Effector CD4-positive, alpha-beta T cell (primary cell): ENCODE results near the gene SGPP1.
"Not testable (repeated sequence)": the region's sequence is repeated elsewhere in the genome, so short reads cannot be mapped to it uniquely, and the experiment has no call there.

Experiments
- DNase-seq: peaks from one replicate; pipeline ENCODE4 v3.0.0-alpha.2; 2020

The SGPP1 gene

DNA sequence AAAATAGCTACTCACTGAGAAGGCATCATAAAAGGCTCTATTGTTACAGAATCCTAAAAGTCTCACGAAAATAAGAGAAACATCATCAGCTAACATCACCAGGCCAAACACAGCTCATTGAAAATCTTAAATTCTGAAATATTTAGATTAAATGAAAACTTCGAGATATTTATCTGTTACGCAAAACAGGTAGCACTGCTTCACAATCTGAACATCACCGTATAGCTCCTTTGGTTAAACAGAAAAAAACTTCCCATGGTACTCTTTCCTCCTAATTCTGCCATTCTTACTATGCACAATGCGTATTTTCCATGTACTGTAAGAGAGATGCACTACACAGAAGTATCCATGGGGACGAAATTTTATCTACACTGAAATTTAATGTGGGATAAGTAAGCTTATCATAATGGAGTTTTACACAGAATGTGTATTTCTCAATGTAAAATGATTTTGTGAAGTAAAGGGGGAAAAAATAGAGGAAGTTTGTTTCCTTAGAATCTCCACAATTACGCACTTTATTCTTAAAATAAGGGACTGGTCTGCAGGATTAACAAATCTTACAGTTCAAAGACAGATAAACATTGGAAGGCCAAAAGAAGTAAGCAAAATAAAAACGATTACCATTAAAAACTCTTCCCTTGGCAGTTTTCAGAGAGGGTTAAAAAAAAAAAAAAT is 1.9 kb downstream of the SGPP1 start:
- no peak for DNase-seq

- DNase-seq = no peak
These were observed 10.2 kb downstream of the SGPP1 start for GRCh38 chr14:63717702-63718101.

GRCh38 chr14:63715360-63715759 is 12.5 kb downstream of the SGPP1 start:
- no peak for DNase-seq

GRCh38 chr14:63713764-63714163 is 14.1 kb downstream of the SGPP1 start:
- DNase-seq = no peak

- no peak for DNase-seq
These were observed 14.8 kb downstream of the SGPP1 start for GRCh38 chr14:63713058-63713457.

- DNase-seq = no peak
These were observed 15.7 kb downstream of the SGPP1 start for GRCh38 chr14:63712123-63712522.

GRCh38 chr14:63710497-63710896 is 17.4 kb downstream of the SGPP1 start:
- no peak for DNase-seq

GRCh38 chr14:63709589-63709988 is 18.3 kb downstream of the SGPP1 start:
- DNase-seq = no peak

DNA sequence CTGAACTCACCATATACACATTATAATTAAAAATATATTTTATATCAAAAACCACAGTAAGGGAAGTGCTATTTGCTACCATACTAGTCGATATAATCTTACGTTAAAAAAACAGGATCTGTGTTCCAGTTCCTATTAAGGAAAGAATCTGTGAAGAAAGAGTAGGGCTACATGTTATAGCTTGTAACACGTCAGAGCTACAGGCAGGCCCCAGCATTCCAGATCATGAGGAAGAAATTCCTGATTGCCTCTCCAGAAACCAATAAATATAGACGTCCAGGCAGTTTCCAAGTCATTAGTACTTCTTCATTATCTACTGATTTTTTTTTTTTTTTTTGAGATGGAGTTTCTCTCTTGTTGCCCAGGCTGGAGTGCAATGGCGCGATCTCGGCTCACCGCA is 20.6 kb downstream of the SGPP1 start:
- DNase-seq = no peak

GRCh38 chr14:63705561-63706070 is 22.2 kb downstream of the SGPP1 start:
- DNase-seq = no peak

DNA sequence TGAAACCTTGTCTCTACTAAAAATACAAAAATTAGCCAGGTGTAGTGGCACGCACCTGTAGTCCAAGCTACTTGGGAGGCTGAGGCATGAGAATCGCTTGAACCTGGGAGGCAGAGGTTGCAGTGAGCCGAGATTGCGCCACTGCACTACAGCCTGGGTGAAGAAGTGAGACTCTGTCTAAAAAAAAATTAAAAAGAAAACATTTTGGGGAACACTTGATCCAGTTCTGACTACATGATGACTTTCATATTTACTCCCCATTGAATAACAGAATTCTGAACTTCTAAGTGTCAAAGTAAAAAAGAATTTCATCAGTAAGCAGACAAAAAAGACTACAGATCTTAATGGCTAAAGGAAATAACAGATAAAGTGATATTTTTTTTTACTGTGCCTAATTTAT is 25.3 kb downstream of the SGPP1 start:
- DNase-seq = not testable (repeated sequence)

DNA sequence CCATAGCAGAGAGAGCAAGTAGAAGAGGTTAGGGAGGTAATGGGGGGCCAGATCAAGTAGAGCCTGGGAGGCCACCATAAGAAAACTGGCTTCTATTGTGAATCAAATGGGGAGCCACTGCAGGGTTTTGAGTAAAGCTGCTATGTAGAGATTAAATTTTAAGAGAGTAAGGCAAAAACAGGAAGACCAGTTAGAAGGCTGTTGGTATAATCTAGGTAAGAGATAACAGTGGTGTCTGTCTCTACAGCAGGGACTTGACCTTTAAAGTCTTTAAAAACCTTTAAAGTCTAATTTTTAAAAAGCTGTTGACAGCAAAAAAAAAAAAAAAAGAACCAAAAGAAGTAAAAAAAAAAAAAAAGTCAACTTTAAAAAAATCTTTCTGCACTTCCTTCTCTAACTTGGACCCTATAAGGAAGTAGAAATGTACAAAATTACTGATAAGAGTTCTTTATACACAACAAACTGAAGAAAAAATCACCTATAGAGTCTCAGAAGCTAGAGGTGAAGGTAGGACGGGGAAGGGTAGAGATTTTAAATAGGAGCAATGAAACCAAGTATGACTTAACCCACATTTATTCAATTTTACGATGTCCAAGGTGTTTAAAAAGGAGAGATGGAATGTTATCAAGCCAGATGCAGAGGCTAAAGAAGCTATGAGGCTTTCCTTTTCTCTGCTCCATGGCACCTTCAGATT is 26.1 kb downstream of the SGPP1 start:
- DNase-seq = no peak

DNA sequence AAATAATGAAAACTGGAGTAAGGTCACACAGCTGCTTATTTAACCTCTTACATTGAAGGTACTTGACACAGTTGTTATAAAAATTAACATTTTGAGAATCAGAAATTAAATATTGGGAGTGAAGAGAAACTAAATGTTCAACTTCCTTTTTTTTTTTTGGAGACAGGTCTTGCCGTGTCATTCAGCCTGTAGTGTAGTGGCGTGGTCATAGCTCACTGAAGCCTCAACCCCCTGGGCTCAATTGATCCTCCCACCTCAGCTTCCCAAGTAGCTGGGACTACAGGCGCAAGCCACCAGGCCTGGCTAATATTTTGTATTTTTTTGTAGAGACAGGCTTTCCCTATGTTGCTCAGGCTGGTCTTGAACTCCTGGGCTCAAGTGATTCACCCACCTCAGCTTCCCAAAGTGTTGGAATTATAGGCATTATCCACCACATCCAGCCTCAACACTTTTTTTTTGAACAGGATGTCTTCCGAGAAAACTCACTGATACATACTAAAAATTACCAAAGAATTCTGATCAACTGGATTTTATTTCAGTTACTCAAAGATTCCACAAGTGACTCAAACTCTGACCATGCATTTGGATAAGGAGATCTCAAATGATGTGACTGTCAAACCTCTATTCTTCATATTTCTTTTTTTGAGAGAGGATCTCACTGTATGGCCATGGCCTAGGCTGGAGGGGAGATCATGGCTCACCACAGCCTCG is 35.4 kb downstream of the SGPP1 start:
- no peak for DNase-seq

DNA sequence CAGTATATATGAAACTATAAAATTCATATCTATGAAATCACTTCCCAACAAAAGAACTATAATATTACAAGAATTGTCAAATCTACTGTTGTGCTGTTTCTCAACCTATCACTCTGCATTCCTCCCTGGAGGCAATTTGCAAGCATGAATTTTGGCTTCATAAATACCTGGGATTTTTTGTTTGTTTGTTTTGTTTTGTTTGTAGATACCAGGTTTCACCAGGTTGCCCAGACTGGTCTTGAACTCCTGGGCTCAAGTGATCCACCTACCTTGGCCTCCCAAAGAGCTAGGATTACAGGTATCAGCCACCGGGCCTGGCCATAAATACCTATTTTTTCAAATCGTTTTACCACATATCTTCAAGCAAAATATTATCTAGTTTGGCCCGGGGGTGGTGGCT is 38.7 kb downstream of the SGPP1 start:
- no peak for DNase-seq

DNA sequence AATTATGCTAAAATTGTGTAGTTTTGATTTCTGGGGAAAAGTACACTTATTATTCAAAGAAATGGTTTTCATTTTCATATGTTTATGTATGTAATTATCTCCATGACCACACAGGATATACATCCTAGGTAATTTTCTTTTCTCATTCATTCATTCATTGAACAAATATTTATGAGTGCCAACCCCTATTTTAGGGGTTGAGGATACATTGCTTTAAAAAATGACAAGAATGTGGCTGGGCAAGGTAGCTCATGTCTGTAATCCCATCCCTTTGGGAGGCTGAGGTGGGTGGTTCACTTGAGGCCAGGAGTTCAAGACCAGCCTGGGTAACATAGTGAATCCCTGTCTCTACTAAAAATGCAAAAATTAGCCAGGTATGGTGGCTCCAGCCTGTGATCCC is 40.9 kb downstream of the SGPP1 start:
- DNase-seq = no peak

DNA sequence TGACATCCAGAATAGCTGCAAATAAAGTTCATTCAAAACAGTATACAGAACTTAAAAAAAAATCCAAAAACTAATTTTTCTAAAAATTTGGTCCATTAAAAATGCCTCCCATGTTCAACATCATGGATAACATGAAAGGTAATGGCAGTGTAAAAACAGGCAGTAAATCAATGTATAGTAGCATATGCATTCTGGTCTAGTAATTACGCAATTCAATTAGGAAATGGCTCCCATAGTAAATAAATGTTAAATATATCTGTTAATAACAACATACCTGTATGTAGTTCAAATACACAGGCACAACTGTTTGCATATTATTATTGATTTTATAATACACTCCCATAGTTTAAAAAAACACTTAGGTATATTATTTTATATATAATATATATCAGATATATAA is 42.5 kb downstream of the SGPP1 start:
- DNase-seq = no peak

DNA sequence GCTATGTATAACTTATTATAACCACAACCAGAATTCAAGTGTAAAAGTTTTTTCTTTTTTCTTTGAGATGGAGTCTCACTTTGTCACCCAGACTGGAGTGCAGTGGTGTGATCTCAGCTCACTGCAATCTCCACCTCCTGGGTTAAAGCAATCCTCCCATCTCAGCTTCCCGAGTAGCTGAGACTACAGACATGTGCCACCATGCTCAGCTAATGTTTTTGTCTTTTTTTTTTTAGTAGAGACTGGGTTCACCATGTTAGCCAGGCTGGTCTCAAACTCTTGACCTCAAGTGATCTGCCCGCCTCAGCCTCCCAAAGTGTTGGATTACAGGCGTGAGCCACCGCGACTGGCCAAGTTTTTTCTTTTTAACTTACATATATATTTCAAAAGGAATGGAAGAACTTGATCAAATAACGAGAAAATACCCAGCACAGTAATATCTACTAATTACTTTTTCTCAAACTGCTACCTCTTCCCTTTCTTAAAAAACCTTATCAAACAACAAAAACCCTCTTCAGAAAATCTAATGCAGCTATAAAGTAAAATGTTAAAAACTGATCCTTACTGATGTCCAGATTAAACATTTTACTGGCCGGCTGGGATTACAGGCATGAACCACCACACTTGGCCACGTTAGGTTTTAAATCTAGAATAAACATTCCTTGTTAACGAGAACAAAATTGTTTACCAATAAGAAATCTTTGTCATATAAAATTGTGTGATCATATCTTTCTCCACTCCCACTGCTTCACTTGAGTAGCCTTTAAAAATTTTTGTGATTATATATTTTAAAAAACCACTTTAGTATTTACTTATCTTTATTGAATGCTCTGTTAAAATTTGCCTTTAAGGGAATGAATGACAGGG is 44.9 kb downstream of the SGPP1 start:
- DNase-seq = no peak

- DNase-seq = no peak
These were observed 49.3 kb downstream of the SGPP1 start for GRCh38 chr14:63678536-63678935.

- DNase-seq = no peak
These were observed 49.9 kb downstream of the SGPP1 start for GRCh38 chr14:63677891-63678379.

DNA sequence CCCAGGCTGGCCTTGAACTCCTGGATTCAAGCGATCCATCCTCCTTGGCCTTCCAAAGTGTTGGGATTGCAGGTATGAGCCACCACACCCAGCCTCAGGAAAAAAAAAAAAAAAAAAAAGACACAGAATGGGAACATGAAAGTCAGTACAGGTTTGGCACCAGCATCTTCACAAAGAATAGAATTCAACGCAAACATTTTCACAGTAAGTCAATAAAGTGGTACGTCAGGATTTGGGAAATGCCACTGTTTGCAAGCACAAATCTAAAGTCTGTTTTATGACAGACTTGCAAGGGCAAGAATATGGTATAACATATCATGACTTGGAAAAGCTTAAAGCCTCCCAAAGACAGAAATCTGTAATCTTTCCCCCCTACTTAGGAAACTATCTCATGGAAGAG is 51.2 kb downstream of the SGPP1 start:
- DNase-seq = no peak

DNA sequence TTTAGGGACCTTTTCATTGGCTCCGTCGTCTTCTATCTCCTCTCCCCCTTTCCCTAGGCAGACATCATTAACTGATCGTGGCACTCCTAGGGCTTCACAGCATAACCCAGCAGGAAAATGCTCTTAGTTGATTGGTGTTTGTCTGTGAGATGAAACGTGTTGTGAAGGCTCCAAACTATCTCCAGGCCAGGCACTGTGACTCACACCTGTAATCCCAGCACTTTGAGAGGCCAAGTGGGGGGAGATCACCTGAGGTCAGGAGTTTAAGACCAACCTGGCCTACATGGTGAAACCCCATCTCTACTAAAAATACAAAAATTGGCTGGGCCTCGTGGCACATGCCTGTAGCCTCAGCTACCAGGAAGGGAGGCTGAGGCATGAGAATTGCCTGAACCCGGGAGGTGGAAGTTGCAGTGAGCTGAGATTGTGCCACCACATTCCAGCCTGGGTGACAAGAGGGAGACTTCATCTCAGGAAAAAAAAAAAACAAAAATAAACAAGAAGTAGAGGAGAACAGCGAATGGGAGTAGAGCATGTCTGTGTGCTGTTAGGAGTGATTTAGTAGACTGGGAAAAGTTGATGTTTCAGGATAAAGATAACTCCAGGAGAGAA is 53.9 kb downstream of the SGPP1 start:
- DNase-seq = no peak

DNA sequence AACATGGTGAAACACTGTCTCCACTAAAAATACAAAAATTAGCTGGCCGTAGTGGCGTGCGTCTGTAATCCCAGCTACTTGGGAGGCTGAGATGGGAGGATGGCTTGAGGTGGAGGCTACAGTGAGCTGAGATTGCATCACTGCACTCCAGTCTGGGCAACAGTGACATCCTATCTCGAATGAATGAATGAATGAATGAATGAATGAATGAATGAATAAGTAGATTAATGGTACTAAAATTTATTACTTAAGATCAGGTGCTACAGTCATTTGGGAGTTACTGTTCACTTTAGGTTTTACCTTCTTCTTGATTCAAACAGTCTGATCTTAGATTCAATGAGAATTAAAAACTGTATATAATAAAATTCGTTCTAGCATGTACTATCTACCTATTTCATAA is 54.6 kb downstream of the SGPP1 start:
- DNase-seq = no peak
